ENCODE measurements around the gene KLF11. TPM values are rescaled to one million over a fixed set of nuclear protein-coding genes. Genes with fewer than 3 reads are reported as not detected.
"Not testable (repeated sequence)": the region's sequence is repeated elsewhere in the genome, so short reads cannot be mapped to it uniquely, and the experiment has no call there.

KLF11 gene
- total RNA-seq, 3 donors from 2014 or later (not counting 1 experiment from before 2014, with no cell fraction given) = 47.3 to 85.8 (median 49.3) TPM

- no peaks in the 10 kb centered on the region for H3K27me3 ChIP-seq (ENCODE audit: control insufficient read depth, insufficient read depth, low read length)
- intact Hi-C loops (cut with micrococcal nuclease) = no loop called here
- no peak for ATAC-seq
- 93% methylated on average over 29 of the region's 29 CpGs for WGBS (ENCODE audit: insufficient coverage)
- H3K36me3 ChIP-seq (ENCODE audit: control insufficient read depth, insufficient read depth, low read length) = no peaks in the 10 kb centered on the region
- Mint-ChIP-seq H3K27ac (no peak overlapping the region), H3K4me3 (no peak overlapping the region), H3K9me3 (no peaks in the 10 kb centered on the region), H3K27me3 (ENCODE audit: low read depth in 2 of 2) (no peaks in the 10 kb centered on the region), H3K4me1 (peaks cover 0 to 4% of the 10 kb centered on the region in 2 donors), H3K36me3 (no peaks in the 10 kb centered on the region)
- TF ChIP-seq, protein P1, sequence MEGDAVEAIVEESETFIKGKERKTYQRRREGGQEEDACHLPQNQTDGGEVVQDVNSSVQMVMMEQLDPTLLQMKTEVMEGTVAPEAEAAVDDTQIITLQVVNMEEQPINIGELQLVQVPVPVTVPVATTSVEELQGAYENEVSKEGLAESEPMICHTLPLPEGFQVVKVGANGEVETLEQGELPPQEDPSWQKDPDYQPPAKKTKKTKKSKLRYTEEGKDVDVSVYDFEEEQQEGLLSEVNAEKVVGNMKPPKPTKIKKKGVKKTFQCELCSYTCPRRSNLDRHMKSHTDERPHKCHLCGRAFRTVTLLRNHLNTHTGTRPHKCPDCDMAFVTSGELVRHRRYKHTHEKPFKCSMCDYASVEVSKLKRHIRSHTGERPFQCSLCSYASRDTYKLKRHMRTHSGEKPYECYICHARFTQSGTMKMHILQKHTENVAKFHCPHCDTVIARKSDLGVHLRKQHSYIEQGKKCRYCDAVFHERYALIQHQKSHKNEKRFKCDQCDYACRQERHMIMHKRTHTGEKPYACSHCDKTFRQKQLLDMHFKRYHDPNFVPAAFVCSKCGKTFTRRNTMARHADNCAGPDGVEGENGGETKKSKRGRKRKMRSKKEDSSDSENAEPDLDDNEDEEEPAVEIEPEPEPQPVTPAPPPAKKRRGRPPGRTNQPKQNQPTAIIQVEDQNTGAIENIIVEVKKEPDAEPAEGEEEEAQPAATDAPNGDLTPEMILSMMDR (IDR thresholded peaks at IDR 0.05) = no peak
- no peaks in the 10 kb centered on the region for H3K9me3 ChIP-seq (ENCODE audit: control insufficient read depth, insufficient read depth, low read length)
- no peak overlapping the region for H3K4me3 ChIP-seq (ENCODE audit: low read length)
- no peak for DNase-seq
- H3K4me1 ChIP-seq (ENCODE audit: control insufficient read depth, insufficient read depth, low read length) = no peaks in the 10 kb centered on the region
- no peak overlapping the region for H3K27ac ChIP-seq (ENCODE audit: low read length)
Measured at GRCh38 chr2:10012963-10013461, 30.3 kb upstream of the KLF11 start.

DNA sequence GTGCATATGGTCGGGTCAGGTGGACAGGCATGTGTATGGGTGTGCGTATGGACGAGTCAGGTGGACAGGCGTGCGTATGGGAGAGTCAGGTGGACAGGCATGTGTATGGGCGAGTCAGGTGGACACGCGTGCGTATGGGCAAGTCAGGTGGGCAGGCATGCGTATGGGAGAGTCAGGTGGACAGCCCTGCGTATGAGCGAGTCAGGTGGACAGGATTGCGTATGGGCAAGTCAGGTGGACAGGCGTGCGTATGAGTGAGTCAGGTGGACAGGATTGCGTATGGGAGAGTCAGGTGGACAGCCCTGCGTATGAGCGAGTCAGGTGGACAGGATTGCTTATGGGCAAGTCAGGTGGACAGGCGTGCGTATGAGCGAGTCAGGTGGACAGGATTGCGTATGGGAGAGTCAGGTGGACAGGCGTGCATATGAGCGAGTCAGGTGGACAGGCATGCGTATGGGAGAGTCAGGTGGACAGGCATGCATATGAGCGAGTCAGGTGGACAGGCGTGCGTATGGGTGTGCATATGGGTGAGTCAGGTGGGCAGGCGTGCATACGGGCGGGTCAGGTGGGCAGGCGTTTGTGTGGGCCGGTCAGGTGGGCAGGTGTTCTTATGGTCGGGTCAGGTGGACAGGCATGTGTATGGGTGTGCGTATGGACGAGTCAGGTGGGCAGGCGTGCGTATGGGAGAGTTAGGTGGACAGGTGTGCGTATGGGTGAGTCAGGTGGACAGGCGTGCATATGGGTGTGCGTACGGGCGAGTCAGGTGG, 29.5 kb upstream of the KLF11 start:
- H3K9me3 Mint-ChIP-seq; ATAC-seq; H3K36me3 ChIP-seq (ENCODE audit: control insufficient read depth, insufficient read depth, low read length); H3K9me3 ChIP-seq (ENCODE audit: control insufficient read depth, insufficient read depth, low read length); H3K36me3 Mint-ChIP-seq; H3K27ac ChIP-seq (ENCODE audit: low read length); H3K4me1 ChIP-seq (ENCODE audit: control insufficient read depth, insufficient read depth, low read length); H3K4me3 Mint-ChIP-seq; H3K4me1 Mint-ChIP-seq; DNase-seq; H3K27me3 ChIP-seq (ENCODE audit: control insufficient read depth, insufficient read depth, low read length); intact Hi-C loops (cut with micrococcal nuclease); H3K27me3 Mint-ChIP-seq (ENCODE audit: low read depth in 2 of 2); H3K27ac Mint-ChIP-seq; H3K4me3 ChIP-seq (ENCODE audit: low read length): not testable (repeated sequence)
- WGBS (ENCODE audit: insufficient coverage) = 97% methylated on average over 43 of the region's 43 CpGs

GRCh38 chr2:10014418-10015190, 28.7 kb upstream of the KLF11 start:
- H3K36me3 ChIP-seq (ENCODE audit: control insufficient read depth, insufficient read depth, low read length) = no peaks in the 10 kb centered on the region
- Mint-ChIP-seq H3K36me3 (no peaks in the 10 kb centered on the region), H3K4me1 (peaks cover 0 to 5% of the 10 kb centered on the region in 2 donors), H3K27ac (no peak overlapping the region), H3K27me3 (ENCODE audit: low read depth in 2 of 2) (no peaks in the 10 kb centered on the region), H3K9me3 (no peaks in the 10 kb centered on the region), H3K4me3 (no peak overlapping the region)
- no peaks in the 10 kb centered on the region for H3K4me1 ChIP-seq (ENCODE audit: control insufficient read depth, insufficient read depth, low read length)
- H3K27me3 ChIP-seq (ENCODE audit: control insufficient read depth, insufficient read depth, low read length) = no peaks in the 10 kb centered on the region
- TF ChIP-seq, protein P1 (IDR thresholded peaks at IDR 0.05) = no peak
- intact Hi-C loops (cut with micrococcal nuclease) = no loop called here
- H3K9me3 ChIP-seq (ENCODE audit: control insufficient read depth, insufficient read depth, low read length) = no peaks in the 10 kb centered on the region
- H3K27ac ChIP-seq (ENCODE audit: low read length) = no peak overlapping the region
- DNase-seq = no peak
- 95% methylated on average over 42 of the region's 42 CpGs for WGBS (ENCODE audit: insufficient coverage)
- ATAC-seq = no peak
- H3K4me3 ChIP-seq (ENCODE audit: low read length) = no peak overlapping the region

- H3K4me1 ChIP-seq (ENCODE audit: control insufficient read depth, insufficient read depth, low read length); H3K27ac Mint-ChIP-seq; H3K9me3 Mint-ChIP-seq; DNase-seq; H3K27me3 Mint-ChIP-seq (ENCODE audit: low read depth in 2 of 2); H3K9me3 ChIP-seq (ENCODE audit: control insufficient read depth, insufficient read depth, low read length); intact Hi-C loops (cut with micrococcal nuclease); H3K36me3 ChIP-seq (ENCODE audit: control insufficient read depth, insufficient read depth, low read length); H3K4me3 ChIP-seq (ENCODE audit: low read length); ATAC-seq; H3K36me3 Mint-ChIP-seq; H3K4me1 Mint-ChIP-seq; H3K4me3 Mint-ChIP-seq; H3K27ac ChIP-seq (ENCODE audit: low read length); H3K27me3 ChIP-seq (ENCODE audit: control insufficient read depth, insufficient read depth, low read length): not testable (repeated sequence)
- 98% methylated on average over 41 of the region's 44 CpGs for WGBS (ENCODE audit: insufficient coverage)
Measured at GRCh38 chr2:10015376-10015989, 27.9 kb upstream of the KLF11 start.
